Epithelial cell of esophagus (primary cell): ENCODE results near the gene PTPN14.
"Not testable (repeated sequence)": the region's sequence is repeated elsewhere in the genome, so short reads cannot be mapped to it uniquely, and the experiment has no call there.

Experiments
- DNase-seq: peaks from one replicate; pipeline ENCODE4 v3.0.0; 2010; ENCODE audit warnings: low read depth
- H3K4me3 ChIP-seq: 2 replicates; pipeline ENCODE4 v1.5.1; 2011; ENCODE audit warnings: mild to moderate bottlenecking, low read length, control low read depth
- TF ChIP-seq, protein P1 (sequence below): IDR thresholded peaks from 2 replicates; pipeline ENCODE4 v1.5.1; 2011; ENCODE audit warnings: low read depth, mild to moderate bottlenecking, low read length, control low read depth, inconsistent platforms; ENCODE audit not compliant: insufficient read depth; ENCODE audit errors: missing control alignments

PTPN14 gene

DNA sequence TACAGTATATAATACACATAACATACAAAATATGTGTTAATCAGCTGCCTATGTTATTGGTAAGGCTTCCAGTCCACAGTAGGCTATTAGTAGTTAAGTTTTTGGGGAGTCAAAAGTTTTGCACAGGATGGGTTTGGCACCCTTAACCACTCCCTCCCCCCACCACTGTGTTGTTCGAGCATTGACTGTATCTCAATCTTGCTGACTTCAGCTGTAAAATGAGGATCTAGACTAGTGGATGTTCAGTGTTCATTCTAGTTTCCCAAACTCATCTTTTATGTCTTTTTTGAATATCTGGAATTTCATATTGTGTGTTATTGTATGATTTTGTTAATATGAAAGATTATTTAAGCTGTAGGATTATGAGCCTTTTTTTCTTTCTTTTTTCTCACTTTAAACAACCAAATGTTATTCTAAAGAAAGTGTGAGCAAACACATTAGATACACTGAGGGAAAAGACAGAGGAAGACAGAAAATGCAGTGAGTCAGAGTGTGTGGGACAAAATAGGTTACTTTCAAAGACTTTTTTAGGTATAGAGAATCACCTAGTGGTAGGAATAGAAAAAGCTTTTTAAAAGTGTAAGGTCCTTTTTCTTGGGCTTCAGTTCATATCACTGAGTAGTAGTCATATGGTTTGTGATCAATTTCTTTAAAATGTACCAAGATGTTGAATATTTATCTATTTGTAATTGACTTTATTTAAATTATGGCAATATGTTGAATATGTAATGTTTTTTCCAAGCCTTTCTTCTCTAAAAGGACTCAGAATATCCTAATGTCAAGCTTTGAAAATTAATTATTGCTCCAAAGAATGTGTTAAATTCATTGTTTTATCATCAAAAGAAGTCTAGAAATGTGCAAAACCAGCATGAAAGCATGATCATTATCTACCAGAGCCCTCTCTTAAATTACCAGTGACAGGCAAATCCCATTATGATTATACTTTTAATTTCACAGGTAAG is 33.7 kb upstream of the PTPN14 start:
- TF ChIP-seq, protein P1, sequence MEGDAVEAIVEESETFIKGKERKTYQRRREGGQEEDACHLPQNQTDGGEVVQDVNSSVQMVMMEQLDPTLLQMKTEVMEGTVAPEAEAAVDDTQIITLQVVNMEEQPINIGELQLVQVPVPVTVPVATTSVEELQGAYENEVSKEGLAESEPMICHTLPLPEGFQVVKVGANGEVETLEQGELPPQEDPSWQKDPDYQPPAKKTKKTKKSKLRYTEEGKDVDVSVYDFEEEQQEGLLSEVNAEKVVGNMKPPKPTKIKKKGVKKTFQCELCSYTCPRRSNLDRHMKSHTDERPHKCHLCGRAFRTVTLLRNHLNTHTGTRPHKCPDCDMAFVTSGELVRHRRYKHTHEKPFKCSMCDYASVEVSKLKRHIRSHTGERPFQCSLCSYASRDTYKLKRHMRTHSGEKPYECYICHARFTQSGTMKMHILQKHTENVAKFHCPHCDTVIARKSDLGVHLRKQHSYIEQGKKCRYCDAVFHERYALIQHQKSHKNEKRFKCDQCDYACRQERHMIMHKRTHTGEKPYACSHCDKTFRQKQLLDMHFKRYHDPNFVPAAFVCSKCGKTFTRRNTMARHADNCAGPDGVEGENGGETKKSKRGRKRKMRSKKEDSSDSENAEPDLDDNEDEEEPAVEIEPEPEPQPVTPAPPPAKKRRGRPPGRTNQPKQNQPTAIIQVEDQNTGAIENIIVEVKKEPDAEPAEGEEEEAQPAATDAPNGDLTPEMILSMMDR = peak; percentile 67
- H3K4me3 ChIP-seq = no peak overlapping the region
- DNase-seq = peak; percentile 74

DNA sequence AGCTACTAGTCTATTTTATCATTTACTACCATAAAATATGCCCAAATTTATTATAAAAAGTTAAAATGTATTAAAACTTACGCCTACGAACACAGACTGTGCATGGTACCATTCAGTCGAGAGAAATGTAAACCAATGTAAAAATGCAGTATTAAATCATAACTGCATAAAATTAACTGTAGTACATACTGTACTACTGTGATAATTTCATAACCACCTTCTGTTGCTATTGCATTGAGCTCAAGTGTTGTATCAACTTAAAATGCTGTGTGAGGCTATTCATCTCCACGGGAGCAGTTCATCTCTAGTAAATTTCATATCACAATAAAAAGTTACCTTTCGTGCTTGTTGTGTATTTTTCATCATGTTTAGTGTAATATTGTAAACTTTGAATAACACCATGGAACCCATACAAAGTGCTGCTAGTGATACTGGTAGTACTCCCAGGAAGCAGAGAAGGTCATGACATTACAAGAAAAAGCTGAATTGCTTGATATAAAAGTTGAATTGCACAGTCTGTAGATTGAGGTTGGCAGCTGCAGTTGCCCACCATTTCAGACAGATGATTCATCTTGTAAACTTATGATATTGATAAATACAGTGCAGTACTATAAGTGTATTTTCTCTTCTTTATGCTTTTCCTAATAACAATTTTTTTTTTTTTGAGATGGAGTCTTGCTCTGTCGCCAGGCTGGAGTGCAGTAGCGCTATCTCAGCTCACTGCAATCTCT is 32.6 kb upstream of the PTPN14 start:
- H3K4me3 ChIP-seq = no peak overlapping the region
- DNase-seq = no peak
- TF ChIP-seq, protein P1 = no peak

DNA sequence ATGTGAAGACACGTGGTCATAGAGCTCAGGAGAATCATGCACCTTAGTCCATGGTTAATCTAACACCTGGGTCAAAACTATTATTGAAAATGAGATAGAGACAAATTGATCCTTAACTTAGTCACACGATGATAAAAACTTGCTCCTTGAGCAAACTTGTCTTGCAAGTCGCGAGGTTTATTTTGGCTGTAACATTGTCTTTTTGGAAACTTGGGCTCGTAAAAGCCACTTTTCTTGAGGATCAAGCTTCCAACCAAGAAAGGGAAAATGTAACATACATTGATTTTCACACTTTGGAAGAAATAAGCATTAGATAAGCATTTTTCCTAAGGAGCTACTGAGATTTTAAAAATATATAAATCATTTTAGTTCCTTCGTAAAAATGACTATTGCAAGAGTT is 31.7 kb upstream of the PTPN14 start:
- TF ChIP-seq, protein P1 = no peak

DNA sequence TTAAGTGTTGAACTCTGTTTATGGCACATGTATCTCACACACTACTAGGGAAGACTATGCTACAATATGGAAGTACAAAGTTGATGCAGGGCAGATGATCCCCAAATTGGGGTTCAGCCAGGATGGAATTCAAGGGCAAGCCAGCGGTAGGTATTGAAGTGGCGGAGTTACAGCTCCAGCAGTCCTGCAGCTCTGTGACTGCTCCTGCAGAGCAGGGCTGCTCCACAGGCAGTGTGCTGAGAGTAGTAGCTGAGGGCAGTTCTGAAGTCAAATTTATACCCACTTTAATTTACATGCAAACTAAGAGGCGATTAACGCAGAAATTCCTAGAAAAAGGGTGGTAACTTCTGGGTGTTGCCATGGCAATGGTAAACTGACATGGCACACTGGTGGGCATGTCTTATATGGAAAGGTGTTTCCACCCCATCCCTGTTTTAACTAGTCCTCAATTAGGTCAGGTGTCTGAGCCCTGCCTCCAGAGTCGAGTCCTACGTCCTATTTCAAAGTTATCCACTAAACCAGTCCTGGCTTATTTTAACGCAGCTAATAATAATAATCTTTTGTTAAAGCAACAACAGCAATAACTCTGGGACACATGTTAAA is 31.0 kb upstream of the PTPN14 start:
- no peak for DNase-seq
- H3K4me3 ChIP-seq = no peak overlapping the region
- TF ChIP-seq, protein P1 = no peak

More for the DNA sequence above, 31.7 kb upstream of the PTPN14 start:
- H3K4me3 ChIP-seq = no peak overlapping the region
- no peak for DNase-seq

DNA sequence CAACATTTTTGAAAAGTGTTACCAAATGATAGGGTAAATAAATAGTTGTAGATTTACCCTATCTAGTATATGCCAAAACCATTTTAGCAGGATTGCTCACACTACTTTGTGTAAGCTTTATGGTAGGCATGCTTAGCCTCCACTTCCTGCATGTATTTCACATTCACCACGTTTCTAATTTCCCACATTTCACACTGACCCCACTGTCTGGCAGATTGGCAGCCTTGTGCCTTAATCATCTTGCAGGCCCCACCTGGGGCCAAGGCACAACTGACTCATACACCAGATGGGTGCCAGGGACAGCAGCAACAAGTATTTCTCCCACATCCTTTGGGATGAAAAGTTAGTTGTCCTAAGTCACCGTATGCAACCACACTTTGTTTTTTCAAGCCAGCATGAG is 30.4 kb upstream of the PTPN14 start:
- no peak overlapping the region for H3K4me3 ChIP-seq
- TF ChIP-seq, protein P1 = no peak
- DNase-seq = peak; percentile 88

DNA sequence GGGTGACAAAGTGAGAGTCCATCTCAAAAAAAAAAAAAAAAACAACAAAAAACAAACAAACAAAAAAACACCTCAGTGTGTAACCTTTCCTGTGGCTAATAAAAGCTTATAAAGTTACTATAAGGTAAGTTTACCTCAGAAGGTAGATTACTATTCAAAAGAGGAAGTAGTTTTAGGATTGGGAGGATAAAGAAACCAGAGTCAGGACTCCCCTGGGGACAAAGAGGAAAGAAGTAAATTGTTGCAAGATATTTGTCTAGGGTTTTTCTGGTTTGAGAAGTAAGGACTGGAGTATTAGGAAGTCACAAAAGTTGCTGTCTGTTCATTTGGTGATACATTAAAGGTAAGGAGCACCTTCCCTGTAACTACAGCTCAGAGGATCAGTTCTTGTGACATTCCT is 27.8 kb upstream of the PTPN14 start:
- H3K4me3 ChIP-seq = no peak overlapping the region
- DNase-seq = no peak
- TF ChIP-seq, protein P1 = no peak

- not testable (repeated sequence) for H3K4me3 ChIP-seq, DNase-seq
These were observed 24.7 kb upstream of the PTPN14 start for GRCh38 chr1:214576120-214576519.
